Measurements from ENCODE around the gene KCNQ1OT1.

Gene KCNQ1OT1

DNA sequence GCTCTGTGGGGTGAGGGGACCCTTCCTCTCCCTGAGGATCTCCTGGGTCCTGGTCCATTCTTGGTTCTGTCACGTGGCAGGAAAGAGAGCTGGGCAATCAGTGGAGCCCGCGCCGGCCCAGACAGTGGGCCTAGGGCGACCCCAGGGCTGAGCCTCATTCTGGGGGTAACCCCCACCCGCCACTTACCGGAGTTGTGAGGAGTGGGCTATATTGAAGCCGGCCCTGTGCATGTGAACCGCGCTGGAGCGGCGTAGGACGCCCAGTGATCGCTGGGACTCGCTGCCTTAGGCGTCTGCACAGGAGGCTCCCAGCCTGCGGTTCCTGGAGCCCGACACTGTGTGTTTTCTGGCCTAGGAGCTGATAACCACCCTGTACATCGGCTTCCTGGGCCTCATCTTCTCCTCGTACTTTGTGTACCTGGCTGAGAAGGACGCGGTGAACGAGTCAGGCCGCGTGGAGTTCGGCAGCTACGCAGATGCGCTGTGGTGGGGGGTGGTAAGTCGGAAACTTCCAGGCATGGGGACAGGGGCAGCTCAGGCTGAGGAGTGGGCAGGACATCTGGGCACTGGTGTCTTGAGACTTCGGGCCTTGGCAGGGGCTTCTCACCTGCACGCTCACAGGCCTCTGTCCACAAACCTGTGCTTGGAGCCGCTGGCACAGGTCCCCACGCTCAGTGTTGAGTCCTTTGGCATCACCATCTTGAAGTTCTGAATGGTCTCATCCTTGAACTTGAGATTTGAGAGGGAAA, 127.1 kb downstream of the KCNQ1OT1 start:
- CTCF ChIA-PET = no interaction called here
- Histone ChIP-seq H3K27ac (ENCODE audit: extremely low read depth, low read depth, low read length) (no peak overlapping the region), H3K4me1 (ENCODE audit: control insufficient read depth, insufficient read depth, low read length) (no peaks in the 10 kb centered on the region), H3K36me3 (ENCODE audit: control insufficient read depth in 2 of 2, insufficient read depth in 1 of 2, low read length in 2 of 2) (no peaks in the 10 kb centered on the region), H3K9me3 (ENCODE audit: control insufficient read depth, insufficient read depth, low read depth, low read length) (no peaks in the 10 kb centered on the region), H3K4me3 (ENCODE audit: low read depth, low read length) (no peak overlapping the region)
- POLR2A ChIA-PET = no interaction called here
- TF ChIP-seq ZBTB8A (tag by site-specific recombination; IDR thresholded peaks at IDR 0.05) (no peak), ZNF121 (tag by site-specific recombination; IDR thresholded peaks at IDR 0.05) (no peak), SP7 (tag by site-specific recombination; IDR thresholded peaks at IDR 0.05) (no peak), ZNF544 (tag by site-specific recombination; IDR thresholded peaks at IDR 0.05) (no peak), ZFHX2 (tag by site-specific recombination; conservative IDR thresholded peaks at IDR 0.05) (no peak)
- TF ChIP-seq, protein P1, sequence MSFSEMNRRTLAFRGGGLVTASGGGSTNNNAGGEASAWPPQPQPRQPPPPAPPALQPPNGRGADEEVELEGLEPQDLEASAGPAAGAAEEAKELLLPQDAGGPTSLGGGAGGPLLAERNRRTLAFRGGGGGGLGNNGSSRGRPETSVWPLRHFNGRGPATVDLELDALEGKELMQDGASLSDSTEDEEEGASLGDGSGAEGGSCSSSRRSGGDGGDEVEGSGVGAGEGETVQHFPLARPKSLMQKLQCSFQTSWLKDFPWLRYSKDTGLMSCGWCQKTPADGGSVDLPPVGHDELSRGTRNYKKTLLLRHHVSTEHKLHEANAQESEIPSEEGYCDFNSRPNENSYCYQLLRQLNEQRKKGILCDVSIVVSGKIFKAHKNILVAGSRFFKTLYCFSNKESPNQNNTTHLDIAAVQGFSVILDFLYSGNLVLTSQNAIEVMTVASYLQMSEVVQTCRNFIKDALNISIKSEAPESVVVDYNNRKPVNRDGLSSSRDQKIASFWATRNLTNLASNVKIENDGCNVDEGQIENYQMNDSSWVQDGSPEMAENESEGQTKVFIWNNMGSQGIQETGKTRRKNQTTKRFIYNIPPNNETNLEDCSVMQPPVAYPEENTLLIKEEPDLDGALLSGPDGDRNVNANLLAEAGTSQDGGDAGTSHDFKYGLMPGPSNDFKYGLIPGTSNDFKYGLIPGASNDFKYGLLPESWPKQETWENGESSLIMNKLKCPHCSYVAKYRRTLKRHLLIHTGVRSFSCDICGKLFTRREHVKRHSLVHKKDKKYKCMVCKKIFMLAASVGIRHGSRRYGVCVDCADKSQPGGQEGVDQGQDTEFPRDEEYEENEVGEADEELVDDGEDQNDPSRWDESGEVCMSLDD (tag by site-specific recombination; IDR thresholded peaks at IDR 0.05) = no peak

DNA sequence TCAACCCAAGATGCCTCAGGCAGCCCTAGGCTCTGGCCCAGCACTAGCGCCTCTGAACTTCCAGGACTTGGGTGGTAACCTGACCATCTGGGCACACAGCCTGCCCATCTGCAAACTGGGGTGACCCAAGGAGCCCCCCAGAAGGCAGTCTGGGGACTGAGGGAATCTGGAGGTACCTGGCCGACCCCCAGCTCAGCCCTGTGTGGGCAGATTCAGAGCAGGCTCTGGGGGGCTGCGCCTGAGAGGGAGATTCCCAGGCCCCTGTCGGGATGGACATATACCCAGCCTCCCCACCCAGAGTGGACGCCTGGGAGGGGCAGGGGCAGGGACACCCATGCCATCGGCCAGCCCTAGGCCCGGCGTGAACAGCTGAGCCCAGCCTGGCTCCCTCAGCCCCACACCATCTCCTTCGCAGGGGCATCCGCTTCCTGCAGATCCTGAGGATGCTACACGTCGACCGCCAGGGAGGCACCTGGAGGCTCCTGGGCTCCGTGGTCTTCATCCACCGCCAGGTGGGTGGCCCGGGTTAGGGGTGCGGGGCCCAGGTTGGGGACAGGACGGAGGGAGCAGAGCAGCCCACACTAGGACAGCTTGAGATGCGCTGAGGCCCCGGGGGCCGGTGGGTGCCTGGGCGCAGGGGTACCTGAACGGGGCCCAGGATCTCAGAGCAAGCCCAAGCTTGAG, 128.1 kb downstream of the KCNQ1OT1 start:
- ChIA-PET CTCF (interaction anchor here (0.6 kb wide), 1 partner anchor 877 kb away, joined by 3 read pairs; no protein-coding TSS in a partner anchor), POLR2A (no interaction called here)
- no peaks in the 10 kb centered on the region for H3K4me1 ChIP-seq (ENCODE audit: control insufficient read depth, insufficient read depth, low read length)
- H3K36me3 ChIP-seq (ENCODE audit: control insufficient read depth in 2 of 2, insufficient read depth in 1 of 2, low read length in 2 of 2) = no peaks in the 10 kb centered on the region
- TF ChIP-seq, protein P2, sequence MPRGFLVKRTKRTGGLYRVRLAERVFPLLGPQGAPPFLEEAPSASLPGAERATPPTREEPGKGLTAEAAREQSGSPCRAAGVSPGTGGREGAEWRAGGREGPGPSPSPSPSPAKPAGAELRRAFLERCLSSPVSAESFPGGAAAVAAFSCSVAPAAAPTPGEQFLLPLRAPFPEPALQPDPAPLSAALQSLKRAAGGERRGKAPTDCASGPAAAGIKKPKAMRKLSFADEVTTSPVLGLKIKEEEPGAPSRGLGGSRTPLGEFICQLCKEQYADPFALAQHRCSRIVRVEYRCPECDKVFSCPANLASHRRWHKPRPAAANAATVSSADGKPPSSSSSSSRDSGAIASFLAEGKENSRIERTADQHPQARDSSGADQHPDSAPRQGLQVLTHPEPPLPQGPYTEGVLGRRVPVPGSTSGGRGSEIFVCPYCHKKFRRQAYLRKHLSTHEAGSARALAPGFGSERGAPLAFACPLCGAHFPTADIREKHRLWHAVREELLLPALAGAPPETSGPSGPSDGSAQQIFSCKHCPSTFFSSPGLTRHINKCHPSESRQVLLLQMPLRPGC (tag by site-specific recombination; IDR thresholded peaks at IDR 0.05) = no peak
- TF ChIP-seq ZNF548 (tag by site-specific recombination; IDR thresholded peaks at IDR 0.05) (no peak), ZFHX2 (tag by site-specific recombination; conservative IDR thresholded peaks at IDR 0.05) (no peak), SP7 (tag by site-specific recombination; IDR thresholded peaks at IDR 0.05) (no peak), ZNF2 (tag by site-specific recombination; IDR thresholded peaks at IDR 0.05) (no peak), KLF7 (tag by site-specific recombination; IDR thresholded peaks at IDR 0.05; ENCODE audit: borderline replicate concordance) (no peak), ZNF248 (tag by site-specific recombination; IDR thresholded peaks at IDR 0.05) (no peak), ZNF660 (tag by site-specific recombination; IDR thresholded peaks at IDR 0.05) (no peak), ZNF223 (tag by site-specific recombination; IDR thresholded peaks at IDR 0.05) (no peak), ZNF544 (tag by site-specific recombination; IDR thresholded peaks at IDR 0.05) (no peak), PRDM1 (tag by site-specific recombination; IDR thresholded peaks at IDR 0.05) (no peak), ZNF211 (tag by site-specific recombination; IDR thresholded peaks at IDR 0.05; ENCODE audit: low read depth) (no peak)
- TF ChIP-seq, protein P3, sequence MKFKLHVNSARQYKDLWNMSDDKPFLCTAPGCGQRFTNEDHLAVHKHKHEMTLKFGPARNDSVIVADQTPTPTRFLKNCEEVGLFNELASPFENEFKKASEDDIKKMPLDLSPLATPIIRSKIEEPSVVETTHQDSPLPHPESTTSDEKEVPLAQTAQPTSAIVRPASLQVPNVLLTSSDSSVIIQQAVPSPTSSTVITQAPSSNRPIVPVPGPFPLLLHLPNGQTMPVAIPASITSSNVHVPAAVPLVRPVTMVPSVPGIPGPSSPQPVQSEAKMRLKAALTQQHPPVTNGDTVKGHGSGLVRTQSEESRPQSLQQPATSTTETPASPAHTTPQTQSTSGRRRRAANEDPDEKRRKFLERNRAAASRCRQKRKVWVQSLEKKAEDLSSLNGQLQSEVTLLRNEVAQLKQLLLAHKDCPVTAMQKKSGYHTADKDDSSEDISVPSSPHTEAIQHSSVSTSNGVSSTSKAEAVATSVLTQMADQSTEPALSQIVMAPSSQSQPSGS (tag by site-specific recombination; IDR thresholded peaks at IDR 0.05; ENCODE audit: low read depth) = no peak
- TF ChIP-seq, protein P4, sequence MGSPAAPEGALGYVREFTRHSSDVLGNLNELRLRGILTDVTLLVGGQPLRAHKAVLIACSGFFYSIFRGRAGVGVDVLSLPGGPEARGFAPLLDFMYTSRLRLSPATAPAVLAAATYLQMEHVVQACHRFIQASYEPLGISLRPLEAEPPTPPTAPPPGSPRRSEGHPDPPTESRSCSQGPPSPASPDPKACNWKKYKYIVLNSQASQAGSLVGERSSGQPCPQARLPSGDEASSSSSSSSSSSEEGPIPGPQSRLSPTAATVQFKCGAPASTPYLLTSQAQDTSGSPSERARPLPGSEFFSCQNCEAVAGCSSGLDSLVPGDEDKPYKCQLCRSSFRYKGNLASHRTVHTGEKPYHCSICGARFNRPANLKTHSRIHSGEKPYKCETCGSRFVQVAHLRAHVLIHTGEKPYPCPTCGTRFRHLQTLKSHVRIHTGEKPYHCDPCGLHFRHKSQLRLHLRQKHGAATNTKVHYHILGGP (tag by site-specific recombination; IDR thresholded peaks at IDR 0.05) = no peak
- no peak overlapping the region for H3K4me3 ChIP-seq (ENCODE audit: low read depth, low read length)
- no peaks in the 10 kb centered on the region for H3K9me3 ChIP-seq (ENCODE audit: control insufficient read depth, insufficient read depth, low read depth, low read length)
- no peak overlapping the region for H3K27ac ChIP-seq (ENCODE audit: extremely low read depth, low read depth, low read length)

Measured in HEK293 (cell line).